OCI-LY7 (cell line): ENCODE results near the gene LRP2. TPM values are rescaled to one million over a fixed set of nuclear protein-coding genes. Genes with fewer than 3 reads are reported as not detected.
"Not testable (repeated sequence)": the region's sequence is repeated elsewhere in the genome, so short reads cannot be mapped to it uniquely, and the experiment has no call there.

Experiments used
- BruUV-seq: library from RNA; stranded (reverse); fragments of 400-500 nt; replicated peaks from 2 replicates; lab custom pipeline; 2021; lab: Mats Ljungman, UMichigan
- CTCF ChIA-PET: fragments of 300-600 bp; sonication (Branson Sonifier 250); formaldehyde crosslinking; loops from one replicate; lab custom pipeline; 2022; ENCODE audit warnings: antibody characterized with exemption; ENCODE audit not compliant: unreplicated experiment; lab: Charles Lee
- POLR2A ChIA-PET: fragments of 300-600 bp; sonication (Branson Sonifier 250); formaldehyde crosslinking; loops from one replicate; lab custom pipeline; 2022; ENCODE audit warnings: antibody characterized with exemption; lab: Charles Lee
- DNase-seq: peaks from one replicate; pipeline ENCODE4 v3.0.0-alpha.2; 2015; ENCODE audit warnings: low spot score
- H2AFZ ChIP-seq: fragments of 200-600 bp; sonication (generic), shearing (Covaris generic); 2 replicates; pipeline ENCODE4 v1.6.1; 2014; ENCODE audit warnings: mild to moderate bottlenecking, antibody characterized with exemption, low read length, moderate library complexity
- H3K27ac ChIP-seq: fragments of 200-600 bp; sonication (generic); 2 replicates; pipeline ENCODE4 v1.5.1; 2014; ENCODE audit warnings: mixed run types, low read depth, mild to moderate bottlenecking, moderate library complexity, low read length, inconsistent platforms; ENCODE audit not compliant: poor library complexity, severe bottlenecking
- H3K36me3 ChIP-seq: fragments of 200-600 bp; sonication (generic); 2 replicates; pipeline ENCODE4 v1.6.1; 2014; ENCODE audit warnings: mild to moderate bottlenecking, antibody characterized with exemption, low read length, moderate library complexity, mixed read lengths; ENCODE audit not compliant: insufficient read depth
- H3K4me1 ChIP-seq: fragments of 200-600 bp; sonication (generic); 2 replicates; pipeline ENCODE4 v1.5.1; 2014; ENCODE audit warnings: mild to moderate bottlenecking, low read length; ENCODE audit not compliant: insufficient read depth, poor library complexity, severe bottlenecking
- H3K4me2 ChIP-seq: fragments of 200-600 bp; sonication (generic); 2 replicates; pipeline ENCODE4 v1.6.1; 2014; ENCODE audit warnings: mild to moderate bottlenecking, low read length
- H3K4me3 ChIP-seq: fragments of 200-600 bp; sonication (generic); 2 replicates; pipeline ENCODE4 v1.5.1; 2014; ENCODE audit warnings: mild to moderate bottlenecking, low read depth, low read length; ENCODE audit not compliant: poor library complexity, severe bottlenecking
- H3K79me2 ChIP-seq: fragments of 200-600 bp; sonication (generic); 2 replicates; pipeline ENCODE4 v1.6.1; 2016; ENCODE audit warnings: low read depth, mild to moderate bottlenecking, low read length, moderate library complexity, mixed read lengths; ENCODE audit not compliant: insufficient read depth
- H3K9me2 ChIP-seq: fragments of 200-600 bp; sonication (generic); 2 replicates; pipeline ENCODE4 v1.6.1; 2016; ENCODE audit warnings: mild to moderate bottlenecking, low read length, mixed read lengths; ENCODE audit not compliant: insufficient read depth
- H3K9me3 ChIP-seq: fragments of 200-600 bp; sonication (generic); 2 replicates; pipeline ENCODE4 v1.6.1; 2014; ENCODE audit warnings: mild to moderate bottlenecking, mixed run types, low read length, mixed read lengths
- H4K20me1 ChIP-seq: fragments of 200-600 bp; sonication (generic); 2 replicates; pipeline ENCODE4 v1.6.1; 2014; ENCODE audit warnings: mild to moderate bottlenecking, antibody characterized with exemption, low read length, moderate library complexity, mixed read lengths; ENCODE audit not compliant: insufficient read depth
- CTCF ChIP-seq: fragments of 200-600 bp; sonication (generic); conservative IDR thresholded peaks from 2 replicates; pipeline ENCODE4 v1.5.1; 2014; ENCODE audit warnings: mild to moderate bottlenecking, antibody characterized with exemption, low read length, moderate library complexity, mixed read lengths
- EZH2phosphoT487 ChIP-seq: fragments of 200-600 bp; sonication (generic); IDR thresholded peaks from 2 replicates; pipeline ENCODE4 v1.6.1; 2018; ENCODE audit warnings: low read depth, borderline replicate concordance, mild to moderate bottlenecking, mixed run types, antibody characterized with exemption, low read length, moderate library complexity, mixed read lengths
- intact Hi-C: fragments of 100-400 bp; cut with micrococcal nuclease; formaldehyde crosslinking; loops from one replicate; pipeline ENCODE4 v1.10.0; 2022; ENCODE audit not compliant: unreplicated experiment
- total RNA-seq, 2 experiments: library from RNA; depleted of rRNA in 1 of 2; stranded (reverse); fragments of >200 nt in 1 of 2; shearing (Covaris generic) in 1 of 2; gene quantifications; 2 replicates each; pipeline ENCODE4 v1.2.3, GENCODE V29; 2014 to 2022

LRP2 gene
- total RNA-seq, 2 experiments from 2014 or later, result 0.89 TPM; not detected in 1

- ChIA-PET CTCF (no interaction called here), POLR2A (interaction anchor here (0.6 kb wide), 2 partner anchors 12 to 774 kb away, joined by 3 read pairs; no protein-coding TSS in a partner anchor)
- no peaks in the 10 kb centered on the region for H3K9me2 ChIP-seq
- H3K27ac ChIP-seq, result no peak overlapping the region
- no peaks in the 10 kb centered on the region for H4K20me1 ChIP-seq
- no peak for TF ChIP-seq EZH2phosphoT487
- no peaks in the 10 kb centered on the region for H3K36me3 ChIP-seq
- intact Hi-C loops, result no loop called here
- H2AFZ ChIP-seq, result no peak overlapping the region
- H3K79me2 ChIP-seq, result no peaks in the 10 kb centered on the region
- no TSS peak for BruUV-seq
- no peak for DNase-seq
- no peak overlapping the region for H3K4me3 ChIP-seq
- no peaks in the 10 kb centered on the region for H3K9me3 ChIP-seq
- H3K4me1 ChIP-seq, result no peaks in the 10 kb centered on the region
- no peak overlapping the region for H3K4me2 ChIP-seq
These were observed 32.4 kb downstream of the LRP2 start for GRCh38 chr2:169329688-169330554.

- TF ChIP-seq CTCF, result no peak
- TF ChIP-seq EZH2phosphoT487, result no peak
- Histone ChIP-seq H3K4me1 (no peaks in the 10 kb centered on the region), H4K20me1 (no peaks in the 10 kb centered on the region), H3K36me3 (no peaks in the 10 kb centered on the region), H2AFZ (no peak overlapping the region), H3K9me3 (no peaks in the 10 kb centered on the region), H3K27ac (no peak overlapping the region), H3K9me2 (no peaks in the 10 kb centered on the region), H3K4me3 (no peak overlapping the region), H3K4me2 (no peak overlapping the region), H3K79me2 (no peaks in the 10 kb centered on the region)
- POLR2A ChIA-PET, result no interaction called here
- intact Hi-C loops, result no loop called here
- CTCF ChIA-PET, result no interaction called here
- DNase-seq, result no peak
- no TSS peak for BruUV-seq
These were observed 33.5 kb downstream of the LRP2 start for GRCh38 chr2:169328785-169329184.

GRCh38 chr2:169327837-169328236, 34.5 kb downstream of the LRP2 start:
- H3K36me3 ChIP-seq, H2AFZ ChIP-seq, H3K4me2 ChIP-seq, H3K79me2 ChIP-seq, H3K4me1 ChIP-seq, BruUV-seq, H3K9me2 ChIP-seq, DNase-seq, POLR2A ChIA-PET, H3K4me3 ChIP-seq, CTCF ChIA-PET, H3K9me3 ChIP-seq, H3K27ac ChIP-seq, intact Hi-C loops, H4K20me1 ChIP-seq: not testable (repeated sequence)

GRCh38 chr2:169325886-169326285, 36.4 kb downstream of the LRP2 start:
- H3K79me2 ChIP-seq, H4K20me1 ChIP-seq, intact Hi-C loops, H3K9me3 ChIP-seq, CTCF ChIA-PET, H3K27ac ChIP-seq, H2AFZ ChIP-seq, BruUV-seq, H3K4me2 ChIP-seq, H3K9me2 ChIP-seq, DNase-seq, POLR2A ChIA-PET, H3K4me3 ChIP-seq, H3K4me1 ChIP-seq, H3K36me3 ChIP-seq: not testable (repeated sequence)
